ENCODE results near the gene ASB3.

DNA sequence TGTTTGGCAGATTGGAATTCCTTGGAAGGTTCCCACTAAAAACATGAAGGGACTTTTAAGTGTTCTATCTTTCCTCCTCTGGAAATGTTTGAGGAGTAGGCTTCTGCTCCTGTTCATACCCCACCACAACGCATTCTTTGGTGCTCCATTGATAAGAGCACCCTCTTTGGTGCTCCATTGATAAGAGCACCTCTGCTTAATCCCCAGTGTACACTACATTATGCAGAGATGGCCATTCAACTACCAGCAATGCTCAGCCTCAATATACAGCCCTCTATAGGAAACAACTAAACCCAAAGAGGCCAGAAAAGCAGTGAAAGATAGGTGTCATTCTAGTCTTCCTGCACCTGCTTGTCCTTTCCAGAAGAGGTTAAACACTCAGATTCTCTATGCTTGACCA is 21.0 kb downstream of the ASB3 start:
- TF ChIP-seq POLR2A (IDR thresholded peaks at IDR 0.05; ENCODE audit: low read depth, low read length) (no peak), MYC (IDR thresholded peaks at IDR 0.05; ENCODE audit: low read depth, low read length) (no peak)
- TF ChIP-seq, protein P1, sequence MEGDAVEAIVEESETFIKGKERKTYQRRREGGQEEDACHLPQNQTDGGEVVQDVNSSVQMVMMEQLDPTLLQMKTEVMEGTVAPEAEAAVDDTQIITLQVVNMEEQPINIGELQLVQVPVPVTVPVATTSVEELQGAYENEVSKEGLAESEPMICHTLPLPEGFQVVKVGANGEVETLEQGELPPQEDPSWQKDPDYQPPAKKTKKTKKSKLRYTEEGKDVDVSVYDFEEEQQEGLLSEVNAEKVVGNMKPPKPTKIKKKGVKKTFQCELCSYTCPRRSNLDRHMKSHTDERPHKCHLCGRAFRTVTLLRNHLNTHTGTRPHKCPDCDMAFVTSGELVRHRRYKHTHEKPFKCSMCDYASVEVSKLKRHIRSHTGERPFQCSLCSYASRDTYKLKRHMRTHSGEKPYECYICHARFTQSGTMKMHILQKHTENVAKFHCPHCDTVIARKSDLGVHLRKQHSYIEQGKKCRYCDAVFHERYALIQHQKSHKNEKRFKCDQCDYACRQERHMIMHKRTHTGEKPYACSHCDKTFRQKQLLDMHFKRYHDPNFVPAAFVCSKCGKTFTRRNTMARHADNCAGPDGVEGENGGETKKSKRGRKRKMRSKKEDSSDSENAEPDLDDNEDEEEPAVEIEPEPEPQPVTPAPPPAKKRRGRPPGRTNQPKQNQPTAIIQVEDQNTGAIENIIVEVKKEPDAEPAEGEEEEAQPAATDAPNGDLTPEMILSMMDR (IDR thresholded peaks at IDR 0.05; ENCODE audit: extremely low read depth in 1 of 2, insufficient read depth in 1 of 2, low read depth in 1 of 2, low read length in 2 of 2) = no peak

Data from endothelial cell of umbilical vein (primary cell).